NCI-H510A (cell line): ENCODE data around the gene DNAH1.
"Not testable (repeated sequence)": the region's sequence is repeated elsewhere in the genome, so short reads cannot be mapped to it uniquely, and the experiment has no call there.

Experiments
- DNase-seq: peaks from one replicate; lab custom pipeline; 2025; lab: John Stamatoyannopoulos, UW

DNAH1 gene

GRCh38 chr3:52333869-52334557, 17.9 kb downstream of the DNAH1 start:
- DNase-seq, result no peak

GRCh38 chr3:52338131-52338530, 22.0 kb downstream of the DNAH1 start:
- DNase-seq, result not testable (repeated sequence)

- DNase-seq, result peak; percentile 14
Measured at GRCh38 chr3:52339612-52340011, 23.5 kb downstream of the DNAH1 start.

- no peak for DNase-seq
Measured at GRCh38 chr3:52341123-52341522, 25.0 kb downstream of the DNAH1 start.

GRCh38 chr3:52343946-52344600, 28.0 kb downstream of the DNAH1 start:
- DNase-seq, result no peak

GRCh38 chr3:52345521-52346109, 29.5 kb downstream of the DNAH1 start:
- DNase-seq, result no peak

GRCh38 chr3:52346623-52347530, 30.8 kb downstream of the DNAH1 start:
- no peak for DNase-seq

- no peak for DNase-seq
Measured at GRCh38 chr3:52347716-52348635, 31.9 kb downstream of the DNAH1 start.

- DNase-seq, result no peak
Measured at GRCh38 chr3:52349131-52349530, 33.0 kb downstream of the DNAH1 start.

GRCh38 chr3:52349611-52350395, 33.7 kb downstream of the DNAH1 start:
- DNase-seq, result no peak

GRCh38 chr3:52350416-52350815, 34.3 kb downstream of the DNAH1 start:
- DNase-seq, result peak; percentile 28

GRCh38 chr3:52350981-52351761, 35.1 kb downstream of the DNAH1 start:
- DNase-seq, result no peak

- no peak for DNase-seq
Measured at GRCh38 chr3:52351762-52352368, 35.7 kb downstream of the DNAH1 start.

- DNase-seq, result no peak
Measured at GRCh38 chr3:52352566-52352965, 36.4 kb downstream of the DNAH1 start.

GRCh38 chr3:52353291-52353855, 37.3 kb downstream of the DNAH1 start:
- DNase-seq, result no peak

- no peak for DNase-seq
Measured at GRCh38 chr3:52354676-52355075, 38.6 kb downstream of the DNAH1 start.

- DNase-seq, result no peak
Measured at GRCh38 chr3:52355526-52355925, 39.4 kb downstream of the DNAH1 start.

GRCh38 chr3:52356126-52356525, 40.0 kb downstream of the DNAH1 start:
- DNase-seq, result no peak
